GM19372 (cell line): ENCODE measurements around the gene PGBD1.
"Not testable (repeated sequence)": the region's sequence is repeated elsewhere in the genome, so short reads cannot be mapped to it uniquely, and the experiment has no call there.

ENCODE experiments used
- ATAC-seq: cut with Tn5 transposase; IDR thresholded peaks from one replicate; pipeline ENCODE4 v1.9.1; 2021; ENCODE audit warnings: mild to moderate bottlenecking, low read depth, moderate library complexity; ENCODE audit not compliant: unreplicated experiment

Gene PGBD1

DNA sequence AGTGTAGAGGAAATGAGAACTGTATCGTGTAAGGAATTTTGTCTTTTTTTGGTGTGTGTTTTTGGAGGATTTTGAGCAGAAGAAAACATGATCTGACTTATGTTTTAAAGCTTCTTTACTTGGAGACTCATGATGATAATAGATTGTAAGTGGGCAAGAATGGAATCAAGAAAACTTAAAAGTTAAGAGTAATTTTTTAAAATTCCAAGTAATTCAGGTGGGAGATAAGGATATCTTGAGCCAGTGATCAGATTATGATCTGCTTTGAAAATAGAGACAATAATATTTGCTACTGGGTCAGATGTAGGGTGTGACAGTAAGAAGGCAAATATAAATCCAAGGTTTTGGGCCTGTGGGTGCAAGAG is 13.7 kb upstream of the PGBD1 start:
- no peak for ATAC-seq

DNA sequence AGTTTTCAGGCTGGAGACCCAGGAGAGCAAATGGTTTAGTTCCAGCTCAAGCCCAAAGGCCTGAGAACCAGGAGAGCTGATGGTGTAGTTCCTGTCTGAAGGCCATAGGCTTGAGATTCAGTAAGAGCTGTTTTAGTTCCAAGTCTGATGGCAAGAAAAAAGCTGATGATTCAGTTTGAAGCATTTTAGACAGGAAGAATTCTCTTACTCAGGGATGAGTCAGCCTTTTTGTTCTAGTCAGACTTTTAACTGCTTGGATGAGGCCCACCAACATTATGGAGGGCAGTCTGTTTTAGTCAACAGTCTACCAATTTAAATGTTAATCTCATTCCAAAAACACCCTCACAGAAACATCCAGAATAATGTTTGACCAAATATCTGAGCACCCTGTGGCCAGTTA is 11.9 kb upstream of the PGBD1 start:
- ATAC-seq, result no peak

DNA sequence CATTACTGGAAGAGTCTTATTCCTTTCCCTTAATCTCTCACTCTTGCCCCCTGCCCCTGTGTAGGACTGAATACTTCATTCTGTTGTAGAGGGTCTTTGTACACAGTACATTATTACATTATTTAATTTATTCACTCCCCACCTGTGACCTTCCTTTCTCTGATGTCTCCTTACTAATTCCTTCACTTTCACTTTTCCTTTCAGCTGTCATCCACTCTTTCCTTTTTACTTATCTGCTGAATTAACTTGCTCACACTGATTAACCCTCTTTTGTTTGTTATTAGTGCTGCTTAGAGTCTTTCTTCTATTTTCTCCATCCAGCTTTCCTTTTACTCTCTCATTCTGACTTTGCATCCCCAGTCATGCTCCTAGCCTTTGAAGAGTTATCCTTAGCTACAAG is 6.5 kb upstream of the PGBD1 start:
- no peak for ATAC-seq

DNA sequence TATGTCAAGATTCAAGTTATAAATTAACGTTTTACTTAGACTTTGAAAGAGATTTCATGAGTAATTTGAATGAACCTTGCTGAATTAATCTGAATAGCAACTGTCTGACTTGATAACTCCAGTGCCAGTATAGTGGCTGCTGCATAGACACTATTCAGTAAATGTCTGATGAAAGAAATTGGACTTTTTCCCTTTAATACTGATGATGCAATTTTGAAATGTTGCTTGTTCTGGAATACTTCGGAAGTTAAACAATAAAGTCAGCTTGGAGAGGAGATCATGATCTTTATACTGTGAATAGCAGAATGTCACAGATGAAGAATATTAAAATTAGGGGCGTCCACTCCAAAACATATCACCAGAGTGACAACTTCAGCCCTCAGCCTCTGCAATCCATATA is 3.6 kb upstream of the PGBD1 start:
- ATAC-seq, result no peak

DNA sequence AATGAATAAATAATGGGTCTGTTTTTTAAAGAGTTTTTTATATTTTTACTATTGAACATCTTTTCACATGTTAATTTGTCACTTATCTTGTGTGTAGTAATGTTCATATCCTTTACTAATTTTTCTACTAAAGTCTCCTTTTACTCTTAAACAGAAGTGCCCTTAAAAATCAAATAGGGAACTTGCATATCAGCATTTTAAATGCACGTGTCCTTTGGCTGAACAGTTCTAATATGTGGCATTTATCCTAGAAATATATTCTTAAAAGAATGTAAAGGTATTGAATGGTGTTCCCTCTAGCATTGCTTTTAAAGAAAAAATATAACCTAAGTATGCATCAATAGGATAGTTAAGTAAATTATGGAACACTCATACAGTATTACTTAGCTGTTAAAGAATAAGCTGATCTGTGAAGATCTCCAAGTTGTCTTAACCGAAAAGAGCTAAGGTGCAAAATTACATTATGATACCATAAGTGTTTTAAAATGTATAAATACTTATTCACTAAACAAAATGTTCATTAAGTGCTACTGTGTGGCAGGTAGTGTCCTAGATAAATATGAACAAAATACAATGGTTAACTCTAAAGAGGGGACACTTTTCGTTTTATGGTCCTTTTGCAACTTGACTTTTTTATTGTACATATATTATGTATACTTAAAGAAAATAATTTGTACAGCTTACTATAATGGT is 631 bp upstream of the PGBD1 start:
- no peak for ATAC-seq

DNA sequence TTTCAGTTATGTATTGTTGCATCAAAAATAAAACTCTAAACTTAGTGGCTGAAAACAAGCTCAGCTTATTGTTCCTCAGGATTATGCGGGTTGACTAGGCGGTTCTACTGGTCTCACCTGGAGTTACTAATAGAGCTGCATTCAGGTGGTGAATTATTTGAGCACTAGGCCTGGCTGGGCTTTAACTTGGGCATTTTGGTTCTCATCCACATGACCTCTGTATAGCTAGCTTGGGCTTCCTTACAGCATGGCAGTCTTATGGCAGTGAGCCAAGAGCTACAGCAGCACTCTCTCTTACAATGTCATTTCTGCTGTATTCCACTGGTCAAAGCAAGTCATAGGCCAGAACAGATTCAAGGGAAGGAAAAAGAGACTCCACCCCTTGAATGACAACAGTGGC is 1.6 kb downstream of the PGBD1 start:
- no peak for ATAC-seq

DNA sequence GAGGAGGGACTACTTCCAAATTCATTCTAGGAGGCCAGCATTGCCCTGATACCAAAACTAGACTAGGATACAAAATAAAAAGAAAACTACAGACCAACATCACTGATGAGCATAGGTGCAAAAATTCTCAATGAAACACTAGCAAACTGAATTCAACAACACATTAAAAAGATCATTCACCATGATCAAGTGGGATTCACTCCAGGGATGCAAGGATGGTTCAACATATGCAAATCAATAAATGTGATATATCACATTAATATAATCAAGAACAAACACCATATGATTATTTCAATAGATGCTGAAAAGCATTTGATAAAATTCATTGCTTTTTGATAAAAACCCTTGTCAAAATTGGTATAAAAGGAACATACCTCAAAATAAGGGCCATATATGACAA is 10.2 kb downstream of the PGBD1 start:
- ATAC-seq, result no peak

DNA sequence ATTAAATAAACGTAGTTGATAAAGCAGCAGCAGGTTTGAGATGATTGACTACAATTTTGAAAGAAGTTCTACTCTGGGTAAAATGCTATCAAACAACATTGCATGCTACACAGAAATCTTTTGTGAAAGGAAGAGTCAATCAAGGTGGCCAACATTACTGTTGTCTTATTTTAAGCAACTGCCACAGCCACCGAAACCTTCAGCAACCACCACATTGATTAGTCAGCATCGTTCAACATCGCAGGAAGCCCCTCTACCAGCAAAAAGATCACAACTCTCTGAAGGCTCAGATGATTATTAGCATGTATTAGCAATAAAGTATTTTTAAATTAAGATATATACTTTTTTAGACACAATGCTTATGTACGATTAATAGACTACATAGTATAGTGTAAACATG is 14.0 kb downstream of the PGBD1 start:
- ATAC-seq, result no peak

DNA sequence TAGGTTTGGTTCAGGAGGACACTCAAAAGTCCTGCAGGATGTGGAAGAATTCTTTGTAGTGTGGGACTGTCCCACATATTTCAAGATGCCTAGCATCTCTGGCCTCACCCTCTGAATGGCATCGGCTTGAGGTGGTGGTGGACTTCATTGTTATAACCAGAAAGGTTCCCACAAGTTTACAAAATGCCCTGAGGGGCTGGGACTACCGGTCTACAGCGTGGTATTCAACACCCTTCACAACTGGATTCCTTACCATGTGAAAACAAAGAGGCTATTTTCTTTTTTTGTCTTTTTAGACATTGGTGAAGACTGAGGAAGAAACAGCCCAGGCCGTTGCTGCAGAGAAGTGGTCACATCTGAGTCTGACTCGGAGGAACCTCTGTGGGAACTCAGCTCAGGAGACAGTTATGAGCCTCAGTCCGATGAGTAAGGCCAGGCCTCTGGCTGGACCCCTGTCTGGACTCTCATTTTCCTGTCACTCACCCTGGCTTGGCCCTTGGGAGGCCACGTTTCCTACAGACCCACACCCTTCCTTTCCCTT is 15.2 kb downstream of the PGBD1 start:
- no peak for ATAC-seq

DNA sequence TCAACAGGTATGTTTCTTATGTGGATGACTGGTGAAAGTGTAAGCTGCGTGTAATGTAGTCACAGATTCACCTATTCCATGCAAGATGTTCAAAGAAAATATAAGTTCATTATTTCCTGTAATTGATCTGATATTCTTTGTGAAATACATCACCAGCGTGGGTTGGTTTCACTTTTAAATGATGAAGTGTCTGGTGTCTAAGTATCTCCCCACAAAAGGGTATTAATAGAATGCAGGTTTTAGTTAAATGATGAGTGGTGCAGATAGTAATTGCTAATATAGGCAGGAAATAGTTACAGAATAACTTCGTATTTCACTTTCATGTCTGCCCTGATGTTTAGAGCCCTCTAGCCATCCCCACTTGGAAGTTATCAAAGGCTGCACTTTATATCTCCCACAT is 22.2 kb downstream of the PGBD1 start:
- ATAC-seq, result peak; percentile 88

DNA sequence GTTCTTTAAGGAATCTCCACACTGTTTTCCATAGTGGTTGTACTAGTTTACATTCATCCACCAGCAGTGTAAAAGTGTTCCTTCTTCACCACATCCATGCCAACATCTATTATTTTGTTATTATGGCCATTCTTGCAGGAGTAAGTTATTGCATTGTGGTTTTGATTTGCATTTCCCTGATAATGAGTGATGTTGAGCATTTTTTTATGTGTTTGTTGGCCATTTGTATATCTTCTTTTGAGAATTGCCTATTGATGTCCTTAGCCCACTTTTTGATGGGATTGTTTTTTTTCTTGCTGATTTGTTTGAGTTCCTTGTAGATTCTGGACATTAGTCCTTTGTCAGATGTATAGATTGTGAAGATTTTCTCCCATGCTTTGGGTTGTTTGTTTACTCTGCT is 25.0 kb downstream of the PGBD1 start:
- not testable (repeated sequence) for ATAC-seq

DNA sequence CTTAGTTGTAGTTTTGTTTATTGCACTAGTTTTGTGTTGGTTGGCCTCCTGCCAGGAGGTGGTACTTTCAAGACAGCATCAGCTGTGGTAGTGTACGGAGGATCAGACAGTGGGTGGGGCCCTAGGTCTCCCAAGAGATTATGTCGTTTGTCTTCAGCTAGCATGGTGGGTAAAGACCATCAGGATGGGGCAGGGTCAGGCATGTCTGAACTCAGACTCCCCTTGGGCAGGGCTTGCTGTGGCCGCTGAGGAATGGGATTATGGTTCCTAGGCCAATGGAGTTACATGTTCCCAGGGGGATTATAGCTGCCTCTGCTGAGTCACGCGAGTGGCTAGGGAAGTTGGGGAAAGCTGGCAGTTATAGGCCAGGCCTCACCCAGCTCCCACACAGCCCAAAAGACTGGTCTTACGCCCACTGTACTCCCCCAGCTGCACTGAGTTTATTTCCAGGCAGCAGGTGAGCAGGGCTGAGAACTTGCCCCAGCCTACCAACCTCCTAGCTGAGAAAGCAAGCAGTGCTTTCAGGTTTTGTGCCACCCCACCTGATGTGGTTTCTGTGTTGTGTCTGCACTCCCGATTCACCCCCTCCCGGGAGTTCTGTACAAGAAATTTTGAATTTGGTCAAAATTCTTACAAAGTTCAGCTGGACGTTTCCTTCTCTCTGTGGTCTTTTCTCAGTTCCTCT is 29.9 kb downstream of the PGBD1 start:
- ATAC-seq, result no peak

DNA sequence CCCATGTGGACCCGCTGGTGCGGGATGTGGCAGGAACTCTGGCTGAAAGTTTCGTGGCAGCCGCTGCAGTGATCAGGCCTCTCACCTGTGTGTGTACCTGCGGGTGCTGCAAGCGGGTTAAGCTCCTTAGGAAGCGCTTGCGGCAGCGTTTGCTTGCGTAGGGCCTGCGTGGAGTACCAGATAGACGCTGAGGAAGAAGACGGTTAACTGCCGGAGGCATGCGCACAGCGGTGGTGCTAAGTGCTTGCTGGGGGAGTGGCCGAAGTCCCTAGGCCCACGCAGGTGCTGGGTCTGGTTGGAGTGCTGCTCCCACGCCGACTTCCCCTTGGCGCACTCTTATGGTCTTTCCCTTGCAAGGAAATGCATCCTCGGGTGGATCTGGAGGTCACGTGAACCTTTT is 31.6 kb downstream of the PGBD1 start:
- no peak for ATAC-seq

DNA sequence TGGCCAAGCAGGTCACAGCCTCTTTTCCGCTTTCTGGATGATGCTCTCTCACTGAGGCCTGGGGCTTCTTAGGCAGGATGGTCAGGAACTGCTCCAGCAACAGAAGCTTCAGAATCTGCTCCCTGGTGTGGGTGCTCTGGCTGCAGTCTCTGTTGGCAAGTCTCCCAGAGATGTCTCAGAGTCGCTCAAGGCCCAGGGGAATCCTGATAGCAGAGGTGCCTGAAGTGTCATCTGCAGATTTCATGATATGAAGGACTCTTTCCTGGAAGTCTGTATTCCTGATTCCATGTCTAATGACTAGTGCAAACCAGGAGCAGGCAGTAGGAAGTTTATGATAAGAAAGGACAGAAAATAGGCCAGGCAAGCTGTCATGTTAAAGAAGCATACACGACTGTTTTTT is 34.3 kb downstream of the PGBD1 start:
- no peak for ATAC-seq

DNA sequence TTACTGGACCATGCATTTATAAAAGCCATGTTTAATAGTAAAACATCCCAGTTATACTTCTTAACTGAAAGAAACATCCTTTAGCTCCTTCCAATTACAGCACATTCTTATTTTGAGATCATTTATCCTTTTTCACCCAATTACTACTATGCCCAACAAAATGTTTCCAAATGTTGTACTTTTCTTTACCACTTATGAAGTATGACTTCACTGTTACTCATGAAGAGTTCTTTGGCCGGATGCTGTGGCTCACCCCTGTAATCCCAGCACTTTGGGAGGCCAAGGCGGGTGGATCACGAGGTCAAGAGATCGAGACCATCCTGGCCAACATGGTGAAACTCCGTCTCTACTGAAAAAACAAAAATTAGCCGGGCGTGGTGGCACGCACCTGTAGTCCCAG is 36.5 kb downstream of the PGBD1 start:
- not testable (repeated sequence) for ATAC-seq

DNA sequence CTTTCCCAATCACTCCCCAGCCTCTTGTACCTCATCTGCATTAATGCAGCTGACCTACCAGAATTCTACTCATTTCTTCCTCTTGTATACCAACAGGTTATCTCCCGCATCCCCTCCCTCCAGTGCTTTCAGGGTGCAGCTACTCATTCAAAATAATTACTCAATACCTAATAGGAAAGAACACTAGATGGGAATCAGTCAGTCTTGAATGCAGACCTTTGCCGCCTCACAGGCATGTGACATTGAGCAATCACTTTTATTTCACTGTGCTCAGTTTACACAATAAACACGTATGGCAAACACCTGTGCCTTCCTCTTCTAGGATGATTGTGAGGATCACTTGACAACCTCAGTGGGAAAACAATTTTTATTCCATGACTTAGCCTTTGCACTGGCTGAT is 41.3 kb downstream of the PGBD1 start:
- no peak for ATAC-seq

DNA sequence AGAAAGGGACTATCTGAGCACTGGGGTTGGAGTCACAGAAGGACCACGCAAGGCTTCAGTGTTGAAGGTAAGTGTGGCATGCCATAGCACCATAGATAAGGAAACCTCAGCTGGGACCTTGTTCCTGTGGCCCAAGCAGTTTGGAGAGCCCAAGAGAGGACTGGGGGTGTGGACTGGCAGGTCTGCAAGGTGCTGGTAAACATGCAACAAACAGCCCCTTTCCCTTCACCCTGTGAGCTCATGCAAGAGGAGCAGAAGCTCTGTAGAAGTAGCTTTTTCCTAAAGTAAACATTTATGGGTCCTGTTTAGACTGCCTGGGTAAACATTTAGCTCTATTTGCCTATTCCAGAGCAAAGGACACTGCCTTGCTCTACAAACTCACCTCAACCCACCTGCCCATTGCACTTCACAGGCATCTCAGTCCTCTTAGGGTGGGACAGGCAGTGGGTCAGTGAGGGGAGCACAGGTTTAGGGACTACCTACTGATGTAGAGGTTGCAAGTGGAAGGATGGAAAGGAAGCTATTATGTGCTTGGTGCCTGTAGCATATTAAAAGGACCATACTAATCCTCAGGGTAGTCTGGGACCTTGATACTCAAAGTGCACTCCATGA is 42.5 kb downstream of the PGBD1 start:
- ATAC-seq, result no peak

DNA sequence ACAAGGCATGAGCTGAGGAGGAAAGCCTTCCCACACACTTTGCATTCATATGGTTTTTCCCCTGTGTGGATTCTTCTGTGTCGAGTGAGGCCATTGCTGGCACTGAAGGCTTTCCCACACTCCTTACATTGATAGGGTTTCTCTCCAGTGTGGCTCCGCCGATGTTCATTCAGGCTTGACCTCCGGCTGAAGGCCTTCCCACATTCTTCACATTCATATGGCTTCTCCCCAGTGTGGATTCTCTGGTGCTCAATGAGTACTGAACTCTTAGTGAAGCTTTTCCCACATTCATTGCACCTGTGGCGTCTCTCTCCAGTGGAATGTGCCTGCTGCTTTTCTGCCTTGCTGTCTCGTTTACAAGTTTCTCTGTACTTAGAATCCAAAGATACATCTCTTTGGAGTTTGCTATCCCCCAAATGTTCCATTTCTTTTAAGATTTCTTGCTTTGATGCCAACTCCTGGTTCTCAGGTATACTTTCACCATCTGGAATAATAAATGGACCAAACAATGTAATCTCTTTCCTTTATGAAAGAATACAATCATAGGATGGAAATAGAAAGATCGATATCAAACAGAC is 45.1 kb downstream of the PGBD1 start:
- ATAC-seq, result no peak

DNA sequence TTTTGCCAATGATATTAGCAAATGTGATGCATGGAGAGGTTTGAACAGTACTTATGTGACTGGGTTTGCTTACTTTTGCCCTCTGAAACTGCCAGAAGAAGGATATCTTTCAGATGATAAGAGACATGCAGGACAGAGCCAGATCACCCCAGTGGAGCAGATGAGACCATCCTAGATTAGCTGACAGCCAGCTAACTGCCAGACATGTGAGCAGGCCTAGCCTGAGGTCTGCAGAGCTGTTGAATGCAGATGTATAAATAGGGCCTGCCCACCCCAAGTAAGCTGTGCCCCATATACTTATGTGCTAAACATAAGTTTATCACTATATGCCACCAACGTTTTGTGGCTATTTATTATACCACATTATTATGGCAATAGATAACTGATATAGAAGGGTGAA is 48.7 kb downstream of the PGBD1 start:
- ATAC-seq, result no peak

DNA sequence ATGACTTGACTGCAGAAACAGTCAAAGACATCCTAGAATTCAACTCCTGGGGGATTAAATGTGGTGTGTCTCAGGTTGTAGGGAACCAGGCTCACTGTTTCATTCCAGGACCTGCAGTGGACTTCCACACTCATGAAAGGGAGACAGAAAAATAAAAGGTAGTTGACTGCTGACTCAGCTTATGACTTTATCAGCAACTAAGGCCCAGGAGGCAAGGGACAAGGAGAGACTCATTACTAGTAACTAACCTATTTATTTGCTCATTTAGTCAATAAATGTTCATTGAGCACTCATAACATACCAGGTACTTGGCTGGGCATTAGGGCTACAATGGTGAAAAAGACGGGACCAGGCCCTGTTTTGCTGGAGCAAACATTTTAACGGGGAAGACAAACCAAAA is 51.7 kb downstream of the PGBD1 start:
- ATAC-seq, result no peak

DNA sequence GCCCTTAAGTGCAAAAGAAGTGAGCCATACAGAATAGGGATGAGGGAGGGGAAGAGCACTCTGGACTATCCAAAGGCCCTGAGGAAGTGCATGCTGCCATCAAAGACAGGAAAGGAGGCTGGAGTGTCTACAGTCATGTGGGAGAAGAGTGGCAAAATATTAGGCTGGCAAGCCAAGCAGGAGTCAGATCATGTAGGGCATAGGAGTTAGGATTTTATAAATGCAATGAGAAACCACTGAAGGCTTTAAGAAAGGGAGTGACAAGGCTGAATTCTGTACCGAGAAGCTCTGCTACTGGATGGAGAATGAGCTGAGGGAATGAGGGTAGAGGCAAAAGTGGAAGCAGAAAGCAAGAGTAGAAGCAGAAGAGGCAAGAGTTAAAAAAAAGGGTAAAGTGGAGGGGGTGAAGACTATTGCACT is 52.2 kb downstream of the PGBD1 start:
- ATAC-seq, result no peak
